T47D (cell line): Measurements from ENCODE around the gene TNP2.

ENCODE experiments used
- DNase-seq, 2 experiments: peaks; one replicate each; pipeline versions ENCODE4 v3.0.0 to v3.0.0-alpha.2; 2011 to 2012; ENCODE audit warnings: low read depth in 1 of 2, low spot score in 1 of 2
- JUND ChIP-seq: IDR thresholded peaks from 2 replicates; pipeline ENCODE4 v1.6.1; 2012; ENCODE audit warnings: low read depth
- in situ Hi-C: cut with HindIII; loops from 2 replicates; pipeline ENCODE4 v1.10.0; 2016; ENCODE audit warnings: low sequenced_read_pairs, low pct_unique_long_range_greater_than_20kb

TNP2 gene

GRCh38 chr16:11253995-11254912 lies 14.9 kb downstream of the TNP2 start:
- DNase-seq = no peak
- in situ Hi-C loops = no loop called here
- TF ChIP-seq JUND = no peak

GRCh38 chr16:11253009-11253994 lies 15.8 kb downstream of the TNP2 start:
- DNase-seq = no peak
- in situ Hi-C loops = no loop called here
- no peak for TF ChIP-seq JUND

GRCh38 chr16:11252482-11252931 lies 16.6 kb downstream of the TNP2 start:
- in situ Hi-C loops = no loop called here
- DNase-seq = no peak
- no peak for TF ChIP-seq JUND

- in situ Hi-C loops = no loop called here
- DNase-seq = no peak
- no peak for TF ChIP-seq JUND
These were observed 17.3 kb downstream of the TNP2 start for GRCh38 chr16:11251525-11252481.

GRCh38 chr16:11250786-11251524 lies 18.2 kb downstream of the TNP2 start:
- TF ChIP-seq JUND = no peak
- DNase-seq = no peak
- in situ Hi-C loops = no loop called here

GRCh38 chr16:11250091-11250785 lies 18.9 kb downstream of the TNP2 start:
- no peak for DNase-seq
- in situ Hi-C loops = no loop called here

GRCh38 chr16:11249233-11250061 lies 19.7 kb downstream of the TNP2 start:
- no peak for TF ChIP-seq JUND
- DNase-seq = no peak
- in situ Hi-C loops = no loop called here

More at GRCh38 chr16:11250091-11250785, 18.9 kb downstream of the TNP2 start:
- no peak for TF ChIP-seq JUND

- TF ChIP-seq JUND = no peak
- no peak for DNase-seq
- in situ Hi-C loops = no loop called here
These were observed 21.0 kb downstream of the TNP2 start for GRCh38 chr16:11248133-11248532.

- no peak for TF ChIP-seq JUND
- in situ Hi-C loops = no loop called here
These were observed 23.1 kb downstream of the TNP2 start for GRCh38 chr16:11245988-11246387.

GRCh38 chr16:11245222-11245737 lies 23.8 kb downstream of the TNP2 start:
- in situ Hi-C loops = no loop called here
- DNase-seq = no peak
- TF ChIP-seq JUND = no peak

More at GRCh38 chr16:11245988-11246387, 23.1 kb downstream of the TNP2 start:
- no peak for DNase-seq
